IPS-20b (cell line): ENCODE data around the gene DIP2B.

Experiments used
- H3K27ac ChIP-seq: one replicate; pipeline ENCODE4 v1.5.1; 2013; ENCODE audit warnings: low read length
- H3K27me3 ChIP-seq: 2 replicates; pipeline ENCODE4 v1.6.1; 2013; ENCODE audit warnings: mild to moderate bottlenecking, low read length, inconsistent platforms; ENCODE audit not compliant: insufficient read depth
- H3K36me3 ChIP-seq: 2 replicates; pipeline ENCODE4 v1.6.1; 2013; ENCODE audit warnings: low read depth, mild to moderate bottlenecking, inconsistent platforms, low read length, moderate library complexity; ENCODE audit not compliant: insufficient read depth
- H3K4me1 ChIP-seq: 2 replicates; pipeline ENCODE4 v1.6.1; 2013; ENCODE audit warnings: mild to moderate bottlenecking, control low read depth, inconsistent platforms, low read length, moderate library complexity; ENCODE audit not compliant: insufficient read depth
- H3K4me3 ChIP-seq: 2 replicates; pipeline ENCODE4 v1.5.1; 2013; ENCODE audit warnings: mild to moderate bottlenecking, low read length, inconsistent platforms
- H3K9ac ChIP-seq: 2 replicates; pipeline ENCODE4 v1.6.1; 2013; ENCODE audit warnings: low read depth, mild to moderate bottlenecking, inconsistent platforms, low read length, moderate library complexity
- H3K9me3 ChIP-seq: 2 replicates; pipeline ENCODE4 v1.6.1; 2013; ENCODE audit warnings: mild to moderate bottlenecking, low read depth, low read length, inconsistent platforms; ENCODE audit not compliant: insufficient read depth

The DIP2B gene

GRCh38 chr12:50524621-50525020 is 19.8 kb downstream of the DIP2B start:
- Histone ChIP-seq H3K27ac (no peak overlapping the region), H3K9ac (no peak overlapping the region), H3K36me3 (no peaks in the 10 kb centered on the region), H3K27me3 (no peaks in the 10 kb centered on the region), H3K4me1 (no peaks in the 10 kb centered on the region; the same call in 1 of the 2 replicates), H3K9me3 (no peaks in the 10 kb centered on the region), H3K4me3 (no peak overlapping the region)

DNA sequence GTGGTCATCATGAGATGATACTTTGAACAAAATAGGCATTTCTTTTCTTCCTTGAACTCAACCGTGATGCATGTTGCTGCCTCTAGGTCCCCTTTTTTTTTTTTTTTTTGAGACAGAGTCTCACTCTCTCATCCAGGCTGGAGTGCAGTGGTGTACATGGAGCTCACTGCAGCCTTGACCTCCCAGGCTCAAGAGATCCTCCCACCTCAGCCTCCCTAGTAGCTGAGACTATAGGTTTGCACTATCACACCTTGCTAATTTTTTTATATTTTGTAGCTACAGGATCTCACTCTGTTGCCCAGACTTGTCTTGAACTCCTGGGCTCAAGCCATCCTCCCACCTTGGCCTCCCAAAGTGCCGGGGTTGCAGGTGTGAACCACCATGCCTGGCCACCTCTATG is 20.6 kb downstream of the DIP2B start:
- H3K9me3 ChIP-seq, result no peaks in the 10 kb centered on the region
- H3K27ac ChIP-seq, result no peak overlapping the region
- H3K4me3 ChIP-seq, result no peak overlapping the region
- H3K4me1 ChIP-seq, result no peaks in the 10 kb centered on the region; the same call in 1 of the 2 replicates
- H3K27me3 ChIP-seq, result no peaks in the 10 kb centered on the region
- H3K9ac ChIP-seq, result no peak overlapping the region
- no peaks in the 10 kb centered on the region for H3K36me3 ChIP-seq

DNA sequence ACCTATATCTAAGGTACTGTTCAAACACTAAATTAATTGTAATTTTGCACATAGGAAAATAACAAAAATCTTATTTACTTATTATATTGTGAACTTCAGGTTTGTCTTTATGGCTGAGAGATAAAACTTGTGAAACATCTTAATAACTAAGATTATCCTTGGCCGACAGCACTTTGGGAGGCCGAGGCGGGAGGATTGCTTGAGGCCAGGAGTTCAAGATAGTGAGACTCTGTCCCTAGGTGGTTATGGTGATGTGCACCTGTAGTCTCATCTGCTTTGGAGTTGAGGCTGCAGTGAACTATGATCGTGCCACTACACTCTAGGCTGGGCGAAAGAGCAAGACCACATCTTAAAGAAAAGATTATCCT is 22.6 kb downstream of the DIP2B start:
- Histone ChIP-seq H3K9ac (no peak overlapping the region), H3K4me3 (no peak overlapping the region), H3K36me3 (no peaks in the 10 kb centered on the region), H3K27me3 (no peaks in the 10 kb centered on the region), H3K9me3 (no peaks in the 10 kb centered on the region), H3K4me1 (no peaks in the 10 kb centered on the region; the same call in 1 of the 2 replicates), H3K27ac (no peak overlapping the region)

DNA sequence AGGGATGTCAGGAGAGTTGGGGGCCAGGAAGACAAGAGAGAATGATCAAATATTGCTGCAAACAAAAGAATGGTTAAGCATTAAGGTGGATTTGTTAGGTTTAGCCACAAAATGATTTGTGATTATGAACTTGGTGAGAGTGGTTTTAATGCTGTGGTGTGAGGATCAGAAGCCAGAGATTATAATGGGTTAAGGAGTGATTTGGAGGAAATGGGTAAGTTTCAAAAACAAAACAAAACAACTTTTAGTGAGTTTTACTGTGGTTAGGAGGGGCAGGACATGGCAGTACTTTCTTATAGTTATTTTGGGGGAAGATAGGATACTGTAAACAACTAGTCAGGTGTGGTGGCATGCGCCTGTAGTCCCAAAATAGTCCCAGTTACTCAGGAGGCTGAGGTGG is 24.0 kb downstream of the DIP2B start:
- H3K27me3 ChIP-seq, result no peaks in the 10 kb centered on the region
- no peak overlapping the region for H3K27ac ChIP-seq
- H3K4me1 ChIP-seq, result peaks cover 10% of the 10 kb centered on the region
- no peaks in the 10 kb centered on the region for H3K36me3 ChIP-seq
- H3K9ac ChIP-seq, result no peak overlapping the region
- no peak overlapping the region for H3K4me3 ChIP-seq
- no peaks in the 10 kb centered on the region for H3K9me3 ChIP-seq

DNA sequence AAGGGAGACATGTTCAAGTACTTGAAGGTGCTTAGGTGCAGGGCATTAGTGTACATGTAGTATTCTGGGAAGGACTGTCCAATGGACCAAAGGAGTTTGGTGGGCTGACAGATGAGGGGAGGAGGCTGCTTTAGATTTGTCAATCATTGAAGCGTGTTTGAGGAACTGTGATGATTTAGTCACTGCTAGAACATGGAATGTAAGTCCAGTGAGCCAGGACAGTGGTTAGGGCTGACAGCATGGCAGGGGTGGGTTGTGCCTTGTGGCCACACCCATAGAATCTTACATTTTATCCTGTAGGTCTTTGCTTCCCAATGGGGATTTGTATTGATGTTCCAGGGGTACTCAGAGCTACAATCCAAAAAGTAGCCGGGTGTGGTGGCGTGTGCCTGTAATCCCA is 24.6 kb downstream of the DIP2B start:
- H3K27ac ChIP-seq, result no peak overlapping the region
- no peaks in the 10 kb centered on the region for H3K27me3 ChIP-seq
- no peak overlapping the region for H3K9ac ChIP-seq
- H3K4me3 ChIP-seq, result no peak overlapping the region
- peaks cover 10% of the 10 kb centered on the region for H3K4me1 ChIP-seq
- no peaks in the 10 kb centered on the region for H3K9me3 ChIP-seq
- H3K36me3 ChIP-seq, result no peaks in the 10 kb centered on the region

- no peak overlapping the region for H3K27ac ChIP-seq
- no peak overlapping the region for H3K9ac ChIP-seq
- no peak overlapping the region for H3K4me3 ChIP-seq
- no peaks in the 10 kb centered on the region for H3K27me3 ChIP-seq
- H3K4me1 ChIP-seq, result peaks cover 10% of the 10 kb centered on the region
- H3K9me3 ChIP-seq, result no peaks in the 10 kb centered on the region
- no peaks in the 10 kb centered on the region for H3K36me3 ChIP-seq
Observed at GRCh38 chr12:50530532-50530931, 25.7 kb downstream of the DIP2B start.

DNA sequence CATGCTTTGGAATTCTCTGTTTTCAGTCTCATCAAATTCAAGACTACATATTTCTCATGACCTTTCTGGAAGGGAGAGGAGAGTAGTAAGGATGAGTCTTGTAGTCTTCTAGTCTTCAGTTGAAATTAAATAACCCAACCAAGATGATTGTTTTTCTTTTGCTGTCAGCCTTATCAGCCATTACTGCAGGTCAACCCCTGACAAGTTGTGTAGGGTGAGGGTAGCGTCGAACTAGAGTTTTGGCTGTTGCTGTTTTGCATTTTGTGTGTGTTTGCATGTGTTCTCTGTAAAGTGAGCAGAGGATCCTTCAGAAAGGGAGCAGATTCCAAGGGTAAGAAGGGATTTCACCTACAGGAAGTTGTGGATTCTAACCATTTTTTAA is 28.4 kb downstream of the DIP2B start:
- no peak overlapping the region for H3K27ac ChIP-seq
- no peak overlapping the region for H3K9ac ChIP-seq
- H3K9me3 ChIP-seq, result no peaks in the 10 kb centered on the region
- peaks cover 21% of the 10 kb centered on the region for H3K4me1 ChIP-seq
- no peaks in the 10 kb centered on the region for H3K27me3 ChIP-seq
- no peaks in the 10 kb centered on the region for H3K36me3 ChIP-seq
- no peak overlapping the region for H3K4me3 ChIP-seq

GRCh38 chr12:50533971-50534370 is 29.2 kb downstream of the DIP2B start:
- Histone ChIP-seq H3K9ac (no peak overlapping the region), H3K4me1 (peaks cover 22% of the 10 kb centered on the region), H3K36me3 (no peaks in the 10 kb centered on the region), H3K9me3 (no peaks in the 10 kb centered on the region), H3K27me3 (no peaks in the 10 kb centered on the region), H3K4me3 (no peak overlapping the region), H3K27ac (no peak overlapping the region)

DNA sequence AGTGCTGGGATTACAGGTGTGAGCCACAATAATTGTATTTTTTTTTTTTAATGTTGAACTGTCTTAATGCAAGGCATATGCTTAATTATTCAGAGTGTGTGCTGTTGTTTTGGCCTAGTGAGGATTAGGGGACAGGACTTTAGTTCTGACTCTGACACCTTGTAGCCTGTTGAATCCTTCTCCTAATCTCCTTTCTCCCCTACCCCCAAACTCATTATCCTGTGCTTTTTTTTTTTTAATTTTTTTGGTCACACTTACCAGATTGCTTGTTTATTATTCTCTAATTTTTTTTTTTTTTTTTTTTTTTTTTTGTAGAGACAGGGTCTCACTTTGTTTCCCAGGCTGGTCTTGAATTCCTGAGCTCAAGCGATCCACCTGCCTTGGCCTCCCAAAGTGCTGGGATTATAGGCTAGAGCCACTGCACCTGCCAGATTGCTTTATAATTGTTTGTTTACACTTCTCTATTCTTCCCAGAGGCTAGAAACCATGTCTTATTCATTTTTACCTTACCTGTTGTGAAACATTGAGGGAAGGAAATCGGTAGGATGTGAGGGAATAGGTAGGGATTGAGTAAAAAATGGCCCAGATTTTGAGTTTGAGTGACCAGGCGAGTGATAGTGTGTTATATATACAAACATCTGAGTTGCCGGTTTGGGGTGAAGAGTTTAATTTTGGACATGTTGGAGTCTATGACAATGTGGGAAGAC is 32.2 kb downstream of the DIP2B start:
- no peak overlapping the region for H3K4me3 ChIP-seq
- H3K27me3 ChIP-seq, result no peaks in the 10 kb centered on the region
- no peaks in the 10 kb centered on the region for H3K36me3 ChIP-seq
- no peaks in the 10 kb centered on the region for H3K9me3 ChIP-seq
- H3K27ac ChIP-seq, result no peak overlapping the region
- no peak overlapping the region for H3K9ac ChIP-seq
- peaks cover 22% of the 10 kb centered on the region for H3K4me1 ChIP-seq

DNA sequence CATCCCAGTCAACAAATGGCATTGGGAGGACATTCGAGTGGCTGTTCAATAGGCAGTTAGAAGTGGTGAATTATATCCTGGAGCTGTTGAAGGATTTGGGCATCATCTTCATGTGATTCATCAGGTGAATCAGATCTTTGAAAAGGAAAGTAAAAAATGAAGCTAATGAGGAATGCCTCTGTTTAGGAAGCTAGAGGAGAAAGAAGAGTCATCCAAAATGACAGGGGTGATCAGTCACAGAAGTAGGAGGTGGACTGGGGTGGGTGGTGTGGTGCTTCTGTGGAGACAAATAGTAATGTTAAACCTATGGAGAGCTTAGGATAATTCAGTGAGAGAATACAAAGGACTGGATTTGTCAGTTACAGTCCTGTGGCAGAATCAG is 32.7 kb downstream of the DIP2B start:
- H3K27me3 ChIP-seq, result no peaks in the 10 kb centered on the region
- H3K4me1 ChIP-seq, result peaks cover 20% of the 10 kb centered on the region
- no peak overlapping the region for H3K4me3 ChIP-seq
- H3K9me3 ChIP-seq, result no peaks in the 10 kb centered on the region
- no peak overlapping the region for H3K9ac ChIP-seq
- H3K36me3 ChIP-seq, result no peaks in the 10 kb centered on the region
- no peak overlapping the region for H3K27ac ChIP-seq

GRCh38 chr12:50538182-50538581 is 33.4 kb downstream of the DIP2B start:
- no peaks in the 10 kb centered on the region for H3K27me3 ChIP-seq
- H3K36me3 ChIP-seq, result no peaks in the 10 kb centered on the region
- peaks cover 14% of the 10 kb centered on the region for H3K4me1 ChIP-seq
- H3K9ac ChIP-seq, result 0 out of 2 replicates have a peak overlapping the region, but pooled peaks have one; percentile 15
- no peaks in the 10 kb centered on the region for H3K9me3 ChIP-seq
- H3K4me3 ChIP-seq, result no peak overlapping the region
- no peak overlapping the region for H3K27ac ChIP-seq

- Histone ChIP-seq H3K4me3 (no peak overlapping the region), H3K4me1 (peaks cover 12% of the 10 kb centered on the region; the same call in 1 of the 2 replicates), H3K27ac (no peak overlapping the region), H3K9me3 (no peaks in the 10 kb centered on the region), H3K27me3 (no peaks in the 10 kb centered on the region), H3K36me3 (no peaks in the 10 kb centered on the region), H3K9ac (no peak overlapping the region)
Observed at GRCh38 chr12:50541139-50541538, 36.4 kb downstream of the DIP2B start.
